Muscle layer of colon (tissue), 2 donors: ENCODE results near the gene JCAD.

Experiments used
- H3K27ac ChIP-seq: one replicate; pipeline ENCODE4 v1.7.0; 2013; ENCODE audit warnings: low read depth, mild to moderate bottlenecking, low read length, moderate library complexity
- H3K27me3 ChIP-seq, 2 donors: one replicate each; pipeline ENCODE4 v1.7.0; 2013; ENCODE audit warnings: low read length in 2 of 2, mild to moderate bottlenecking in 2 of 2; ENCODE audit not compliant: insufficient read depth in 2 of 2, control insufficient read depth in 1 of 2
- H3K36me3 ChIP-seq: one replicate; pipeline ENCODE4 v1.7.0; 2013; ENCODE audit warnings: mild to moderate bottlenecking, low read length; ENCODE audit not compliant: insufficient read depth
- H3K4me1 ChIP-seq: one replicate; pipeline ENCODE4 v1.7.0; 2013; ENCODE audit warnings: mild to moderate bottlenecking, low read length; ENCODE audit not compliant: insufficient read depth
- H3K4me3 ChIP-seq, 2 donors: one replicate each; pipeline ENCODE4 v1.7.0; 2013; ENCODE audit warnings: low read length in 2 of 2, low read depth in 1 of 2, mild to moderate bottlenecking in 1 of 2, moderate library complexity in 1 of 2
- H3K9ac ChIP-seq: one replicate; pipeline ENCODE4 v1.7.0; 2013; ENCODE audit warnings: low read length
- H3K9me3 ChIP-seq: one replicate; pipeline ENCODE4 v1.7.0; 2013; ENCODE audit warnings: mild to moderate bottlenecking, low read length
- donor health status: abdominal sarcoma.
- donor health status: Adenocarcinoma of cecum.

The JCAD gene

GRCh38 chr10:30092151-30092790, 32.9 kb upstream of the JCAD start:
- no peak overlapping the region for H3K27ac ChIP-seq
- H3K4me3 ChIP-seq, result no peak overlapping the region
- H3K9ac ChIP-seq, result no peak overlapping the region
- no peaks in the 10 kb centered on the region for H3K27me3 ChIP-seq
- H3K36me3 ChIP-seq, result no peaks in the 10 kb centered on the region
- no peaks in the 10 kb centered on the region for H3K9me3 ChIP-seq
- peaks cover 28% of the 10 kb centered on the region for H3K4me1 ChIP-seq

GRCh38 chr10:30091136-30091535, 31.8 kb upstream of the JCAD start:
- Histone ChIP-seq H3K4me1 (peaks cover 28% of the 10 kb centered on the region), H3K4me3 (no peak overlapping the region), H3K36me3 (no peaks in the 10 kb centered on the region), H3K27ac (no peak overlapping the region), H3K9me3 (no peaks in the 10 kb centered on the region), H3K27me3 (no peaks in the 10 kb centered on the region), H3K9ac (no peak overlapping the region)

GRCh38 chr10:30088178-30088577, 28.8 kb upstream of the JCAD start:
- Histone ChIP-seq H3K4me3 (no peak overlapping the region), H3K27me3 (no peaks in the 10 kb centered on the region), H3K9me3 (no peaks in the 10 kb centered on the region), H3K9ac (no peak overlapping the region), H3K27ac (peak overlapping the region; percentile 20), H3K4me1 (peaks cover 28% of the 10 kb centered on the region), H3K36me3 (no peaks in the 10 kb centered on the region)

GRCh38 chr10:30083934-30084333, 24.5 kb upstream of the JCAD start:
- Histone ChIP-seq H3K4me1 (peaks cover 13% of the 10 kb centered on the region), H3K36me3 (no peaks in the 10 kb centered on the region), H3K9ac (no peak overlapping the region)

GRCh38 chr10:30081182-30081581, 21.8 kb upstream of the JCAD start:
- Histone ChIP-seq H3K27me3 (no peaks in the 10 kb centered on the region), H3K4me1 (no peaks in the 10 kb centered on the region), H3K4me3 (no peak overlapping the region), H3K9ac (no peak overlapping the region), H3K9me3 (no peaks in the 10 kb centered on the region), H3K27ac (no peak overlapping the region), H3K36me3 (no peaks in the 10 kb centered on the region)

More at GRCh38 chr10:30083934-30084333, 24.5 kb upstream of the JCAD start:
- H3K27ac ChIP-seq, result no peak overlapping the region
- no peaks in the 10 kb centered on the region for H3K9me3 ChIP-seq
- H3K27me3 ChIP-seq, result no peaks in the 10 kb centered on the region
- H3K4me3 ChIP-seq, result no peak overlapping the region

GRCh38 chr10:30080161-30080560, 20.8 kb upstream of the JCAD start:
- H3K9me3 ChIP-seq, result no peaks in the 10 kb centered on the region
- H3K27ac ChIP-seq, result no peak overlapping the region
- H3K4me3 ChIP-seq, result no peak overlapping the region
- no peaks in the 10 kb centered on the region for H3K27me3 ChIP-seq
- H3K36me3 ChIP-seq, result no peaks in the 10 kb centered on the region
- H3K9ac ChIP-seq, result no peak overlapping the region
- H3K4me1 ChIP-seq, result no peaks in the 10 kb centered on the region

- Histone ChIP-seq H3K4me3 (no peak overlapping the region), H3K36me3 (no peaks in the 10 kb centered on the region), H3K9me3 (no peaks in the 10 kb centered on the region), H3K27me3 (no peaks in the 10 kb centered on the region), H3K27ac (no peak overlapping the region), H3K4me1 (no peaks in the 10 kb centered on the region), H3K9ac (no peak overlapping the region)
Observed at GRCh38 chr10:30079408-30079807, 20.0 kb upstream of the JCAD start.

GRCh38 chr10:30075481-30075880, 16.1 kb upstream of the JCAD start:
- Histone ChIP-seq H3K27ac (no peak overlapping the region), H3K4me1 (no peaks in the 10 kb centered on the region), H3K36me3 (no peaks in the 10 kb centered on the region), H3K9me3 (no peaks in the 10 kb centered on the region), H3K27me3 (no peaks in the 10 kb centered on the region), H3K4me3 (no peak overlapping the region), H3K9ac (no peak overlapping the region)

GRCh38 chr10:30074933-30075332, 15.5 kb upstream of the JCAD start:
- Histone ChIP-seq H3K4me1 (no peaks in the 10 kb centered on the region), H3K27me3 (no peaks in the 10 kb centered on the region), H3K36me3 (no peaks in the 10 kb centered on the region), H3K9ac (no peak overlapping the region), H3K9me3 (no peaks in the 10 kb centered on the region), H3K27ac (no peak overlapping the region), H3K4me3 (no peak overlapping the region)

- H3K4me1 ChIP-seq, result no peaks in the 10 kb centered on the region
- no peaks in the 10 kb centered on the region for H3K36me3 ChIP-seq
- no peaks in the 10 kb centered on the region for H3K27me3 ChIP-seq
- H3K27ac ChIP-seq, result no peak overlapping the region
- H3K9me3 ChIP-seq, result no peaks in the 10 kb centered on the region
- no peak overlapping the region for H3K4me3 ChIP-seq
- H3K9ac ChIP-seq, result no peak overlapping the region
Observed at GRCh38 chr10:30074090-30074489, 14.7 kb upstream of the JCAD start.

- no peaks in the 10 kb centered on the region for H3K36me3 ChIP-seq
- no peaks in the 10 kb centered on the region for H3K4me1 ChIP-seq
- no peak overlapping the region for H3K9ac ChIP-seq
- H3K9me3 ChIP-seq, result no peaks in the 10 kb centered on the region
- H3K27me3 ChIP-seq, result no peaks in the 10 kb centered on the region
- H3K27ac ChIP-seq, result no peak overlapping the region
- no peak overlapping the region for H3K4me3 ChIP-seq
Observed at GRCh38 chr10:30073767-30074060, 14.3 kb upstream of the JCAD start.

- Histone ChIP-seq H3K4me1 (no peaks in the 10 kb centered on the region), H3K36me3 (no peaks in the 10 kb centered on the region), H3K27me3 (no peaks in the 10 kb centered on the region), H3K4me3 (no peak overlapping the region), H3K9me3 (no peaks in the 10 kb centered on the region), H3K27ac (no peak overlapping the region), H3K9ac (no peak overlapping the region)
Observed at GRCh38 chr10:30073045-30073766, 13.8 kb upstream of the JCAD start.
